Right lobe of liver (tissue), 6 donors: ENCODE data around the gene DSG3. TPM values are rescaled to one million over a fixed set of nuclear protein-coding genes. Genes with fewer than 3 reads are reported as not detected.
A peak's percentile ranks its signal among the peaks of the same experiment; 100 is the strongest.

Experiments
- ATAC-seq, 4 donors: fragments of 200-7000 bp; cut with Tn5 transposase; one replicate each; pipeline ENCODE4 v1.9.1; 2020; ENCODE audit warnings: mild to moderate bottlenecking in 4 of 4, moderate library complexity in 4 of 4
- DNase-seq, 3 donors: peaks; one replicate each; pipeline ENCODE4 v3.0.0-alpha.2; 2020
- H3K27ac ChIP-seq, 3 donors: fragments of 200-600 bp; one replicate each; pipeline ENCODE4 v1.8.0; 2022
- H3K27me3 ChIP-seq, 2 donors: fragments of 200-600 bp; one replicate each; pipeline ENCODE4 v1.8.0; 2022
- H3K36me3 ChIP-seq, 4 donors: fragments of 200-600 bp; sonication (generic) in 1 of 4; one replicate each; pipeline versions ENCODE4 v1.5.1 to v1.8.0; 2017 to 2022; ENCODE audit warnings: control low read depth in 1 of 4
- H3K4me1 ChIP-seq, 4 donors: fragments of 200-600 bp; sonication (generic) in 1 of 4; one replicate each; pipeline versions ENCODE4 v1.5.1 to v1.8.0; 2017 to 2022; ENCODE audit warnings: control low read depth in 1 of 4
- H3K4me3 ChIP-seq, 3 donors: fragments of 200-600 bp; one replicate each; pipeline ENCODE4 v1.8.0; 2022
- H3K9me3 ChIP-seq, 4 donors: fragments of 200-600 bp; sonication (generic) in 1 of 4; one replicate each; pipeline versions ENCODE4 v1.5.1 to v1.8.0; 2017 to 2022; ENCODE audit warnings: control low read depth in 1 of 4
- CTCF ChIP-seq, 4 donors: fragments of 200-600 bp in 3 of 4; fragments of 450-650 bp in 1 of 4; IDR thresholded peaks; one replicate each; pipeline versions ENCODE4 v1.5.1 to v1.8.0; 2016 to 2022; ENCODE audit warnings: antibody characterized with exemption in 4 of 4, mild to moderate bottlenecking in 2 of 4
- POLR2A ChIP-seq: fragments of 450-650 bp; IDR thresholded peaks from one replicate; pipeline ENCODE4 v1.6.1; 2017; ENCODE audit warnings: antibody characterized with exemption, mild to moderate bottlenecking
- WGBS: methylation state at CpG from one replicate; pipeline ENCODE4 v1.1.6; 2018; ENCODE audit warnings: low coverage, low lambda C conversion rate; ENCODE audit not compliant: insufficient coverage; ENCODE audit errors: missing lambda C conversion rate; 5-methylcytosine and 5-hydroxymethylcytosine counted together
- intact Hi-C, 2 donors: fragments of 100-400 bp; cut with DNase I; formaldehyde crosslinking; loops; one replicate each; pipeline versions ENCODE4 v1.11.2 to v1.14.1; 2022
- total RNA-seq, 6 experiments: library from RNA; depleted of rRNA in 2 of 6; stranded (reverse); fragments of >200 nt in 2 of 6; fragmentation: NEBNext Ultra II Directional in 3 of 6; extraction: Animal tissue kit (Norgen Biotek cat#: 25700) in 3 of 6; gene quantifications; one replicate each; pipeline versions ENCODE4 v1.1.0 to v1.2.4, GENCODE V29; 2016 to 2023
- donor health status: DM: no; HTN: yes; CAD: no.
- donor health status: DM: no; HTN: no; CAD: no.
- donor health status: DM: no; HTN: no; CAD: no.
- donor health status: DM: no; HTN: yes; CAD: no.
- donor health status: DM: no; HTN: yes; CAD: no.

DSG3 gene
- total RNA-seq, 6 experiments from 2014 or later = 0.09 TPM; not detected in 5

- TF ChIP-seq CTCF (IDR thresholded peaks at IDR 0.05) = no peak
- no peak for TF ChIP-seq POLR2A
- H3K4me3 ChIP-seq = no peak overlapping the region
- intact Hi-C loops = no loop called here
- no peaks in the 10 kb centered on the region for H3K4me1 ChIP-seq
- ATAC-seq (no peak), DNase-seq (no peak)
- no peak overlapping the region for H3K27ac ChIP-seq
- 71% methylated on average over 1 of the region's 1 CpG for WGBS
- no peaks in the 10 kb centered on the region for H3K36me3 ChIP-seq
- H3K27me3 ChIP-seq = no peaks in the 10 kb centered on the region
- H3K9me3 ChIP-seq = no peaks in the 10 kb centered on the region
Observed at GRCh38 chr18:31432316-31432715, 15.2 kb upstream of the DSG3 start.

GRCh38 chr18:31436825-31437224 lies 10.7 kb upstream of the DSG3 start:
- WGBS = 57% methylated on average over 2 of the region's 3 CpGs
- no peak for TF ChIP-seq POLR2A
- TF ChIP-seq CTCF (IDR thresholded peaks at IDR 0.05) = peak in 1 of 4 donors; percentile 13
- Histone ChIP-seq H3K27ac (no peak overlapping the region), H3K4me3 (no peak overlapping the region), H3K9me3 (no peaks in the 10 kb centered on the region), H3K27me3 (no peaks in the 10 kb centered on the region), H3K4me1 (no peaks in the 10 kb centered on the region), H3K36me3 (no peaks in the 10 kb centered on the region)
- DNase-seq = no peak
- intact Hi-C loops = no loop called here
- ATAC-seq = peak; percentile 33 to 61 (median 50)

GRCh38 chr18:31438402-31438801 lies 9.1 kb upstream of the DSG3 start:
- Histone ChIP-seq H3K4me1 (no peaks in the 10 kb centered on the region), H3K9me3 (no peaks in the 10 kb centered on the region), H3K27me3 (no peaks in the 10 kb centered on the region), H3K4me3 (no peak overlapping the region), H3K27ac (no peak overlapping the region), H3K36me3 (no peaks in the 10 kb centered on the region)
- TF ChIP-seq POLR2A (no peak), CTCF (IDR thresholded peaks at IDR 0.05) (no peak)
- ATAC-seq (no peak), DNase-seq (no peak)
- intact Hi-C loops = no loop called here
- WGBS = 22% methylated on average over 2 of the region's 2 CpGs

GRCh38 chr18:31439807-31440325 lies 7.7 kb upstream of the DSG3 start:
- H3K4me1 ChIP-seq = no peaks in the 10 kb centered on the region
- ATAC-seq = no peak
- H3K9me3 ChIP-seq = no peaks in the 10 kb centered on the region
- no peak overlapping the region for H3K27ac ChIP-seq
- H3K36me3 ChIP-seq = no peaks in the 10 kb centered on the region
- H3K27me3 ChIP-seq = no peaks in the 10 kb centered on the region
- intact Hi-C loops = no loop called here
- no peak for DNase-seq
- WGBS = 66% methylated on average over 6 of the region's 6 CpGs
- TF ChIP-seq CTCF (IDR thresholded peaks at IDR 0.05) (no peak), POLR2A (no peak)
- no peak overlapping the region for H3K4me3 ChIP-seq

- WGBS = 85% methylated on average over 6 of the region's 6 CpGs
Observed at GRCh38 chr18:31440787-31441186, 6.8 kb upstream of the DSG3 start.

More at GRCh38 chr18:31440787-31441186, 6.8 kb upstream of the DSG3 start:
- Histone ChIP-seq H3K9me3 (no peaks in the 10 kb centered on the region), H3K27ac (no peak overlapping the region), H3K36me3 (no peaks in the 10 kb centered on the region), H3K27me3 (no peaks in the 10 kb centered on the region), H3K4me1 (no peaks in the 10 kb centered on the region), H3K4me3 (no peak overlapping the region)
- intact Hi-C loops = no loop called here
- ATAC-seq (no peak), DNase-seq (no peak)
- TF ChIP-seq CTCF (IDR thresholded peaks at IDR 0.05) (no peak), POLR2A (no peak)
